Immature natural killer cell (primary cell): Measurements from ENCODE around the gene CCDC126. TPM values are rescaled to one million over a fixed set of nuclear protein-coding genes. Genes with fewer than 3 reads are reported as not detected.
"Not testable (repeated sequence)": the region's sequence is repeated elsewhere in the genome, so short reads cannot be mapped to it uniquely, and the experiment has no call there.

Source experiments
- DNase-seq, 3 donors: peaks; one replicate each; pipeline ENCODE4 v3.0.0; 2022; ENCODE audit warnings: mixed read lengths in 1 of 3
- H3K27ac Mint-ChIP-seq, 6 donors: one replicate each; pipeline ENCODE4 v1.8.0; 2020; ENCODE audit warnings: mixed read lengths in 6 of 6, mild to moderate bottlenecking in 5 of 6, inconsistent platforms in 4 of 6, moderate library complexity in 3 of 6
- H3K27me3 Mint-ChIP-seq, 3 donors: one replicate each; pipeline ENCODE4 v1.8.0; 2020 to 2021; ENCODE audit warnings: low read depth in 3 of 3, mild to moderate bottlenecking in 3 of 3, mixed read lengths in 3 of 3, moderate library complexity in 3 of 3, inconsistent platforms in 1 of 3
- H3K36me3 Mint-ChIP-seq, 3 donors: one replicate each; pipeline ENCODE4 v1.8.0; 2020; ENCODE audit warnings: mixed read lengths in 3 of 3, inconsistent platforms in 2 of 3, mild to moderate bottlenecking in 2 of 3
- H3K4me1 Mint-ChIP-seq, 2 donors: one replicate each; pipeline ENCODE4 v1.8.0; 2020; ENCODE audit warnings: inconsistent platforms in 2 of 2, mild to moderate bottlenecking in 2 of 2, mixed read lengths in 2 of 2, moderate library complexity in 1 of 2
- H3K4me3 Mint-ChIP-seq, 5 donors: one replicate each; pipeline ENCODE4 v1.8.0; 2020; ENCODE audit warnings: mild to moderate bottlenecking in 5 of 5, mixed read lengths in 5 of 5, inconsistent platforms in 3 of 5, moderate library complexity in 3 of 5
- H3K9me3 Mint-ChIP-seq, 6 donors: one replicate each; pipeline ENCODE4 v1.8.0; 2020; ENCODE audit warnings: mild to moderate bottlenecking in 6 of 6, mixed read lengths in 6 of 6, inconsistent platforms in 4 of 6, moderate library complexity in 3 of 6
- polyA plus RNA-seq, 3 donors: library from polyadenylated mRNA; unstranded; fragments of 300-500 nt; fragmentation: Illumina TruSeq; gene quantifications; one replicate each; pipeline ENCODE4 v1.2.3, GENCODE V29; 2021

CCDC126 gene, protein sequence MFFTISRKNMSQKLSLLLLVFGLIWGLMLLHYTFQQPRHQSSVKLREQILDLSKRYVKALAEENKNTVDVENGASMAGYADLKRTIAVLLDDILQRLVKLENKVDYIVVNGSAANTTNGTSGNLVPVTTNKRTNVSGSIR
- 10 to 100 TPM; 13.8 to 23.7 (median 14.9) TPM for polyA plus RNA-seq

GRCh38 chr7:23597094-23598091, at the start of gene CCDC126:
Gene CCDC126, plus strand, starts transcription at chr7:23597382. Its CDS starts 13,934 bp downstream, at chr7:23611316.
- peak within 1 kb of the TSS; percentile 12 to 92 (median 88) for H3K27ac Mint-ChIP-seq
- H3K9me3 Mint-ChIP-seq, result no peaks in the 10 kb centered on the region
- H3K27me3 Mint-ChIP-seq, result peaks cover 0 to 6% (median 2%) of the 10 kb centered on the region in 3 donors
- peaks cover 22 to 24% of the 10 kb centered on the region in 2 donors for H3K4me1 Mint-ChIP-seq
- no peaks in the 10 kb centered on the region for H3K36me3 Mint-ChIP-seq
- peak within 1 kb of the TSS; percentile 86 to 98 (median 95) for H3K4me3 Mint-ChIP-seq
- DNase-seq, result peak; percentile 78 to 79 (median 79)

DNA sequence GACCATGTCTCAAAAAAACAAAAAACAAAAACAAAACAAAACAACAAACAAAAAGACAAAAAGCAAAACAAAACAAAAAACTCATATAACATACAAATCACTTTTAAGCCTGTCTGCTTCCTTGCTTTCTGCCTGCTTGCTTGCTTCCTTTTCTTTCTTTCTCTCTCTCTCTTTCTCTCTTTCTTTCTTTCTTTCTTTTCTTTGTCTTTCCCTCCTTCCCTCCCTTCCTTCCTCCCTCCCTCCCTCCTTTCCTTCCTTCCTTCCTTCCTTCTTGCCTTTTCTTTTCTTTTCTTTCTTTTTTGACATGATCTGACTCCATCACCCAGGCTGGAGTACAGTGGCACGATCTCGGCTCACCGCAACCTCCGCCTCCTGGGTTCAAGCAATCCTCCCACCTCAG, 49.5 kb upstream of the CCDC126 start:
- H3K27me3 Mint-ChIP-seq, result peaks cover 0 to 2% (median 1%) of the 10 kb centered on the region in 3 donors
- H3K36me3 Mint-ChIP-seq, result no peaks in the 10 kb centered on the region
- H3K9me3 Mint-ChIP-seq, result no peaks in the 10 kb centered on the region
- no peak overlapping the region for H3K4me3 Mint-ChIP-seq
- DNase-seq, result no peak
- peaks cover 3 to 7% of the 10 kb centered on the region in 2 donors for H3K4me1 Mint-ChIP-seq
- no peak overlapping the region for H3K27ac Mint-ChIP-seq

- no peaks in the 10 kb centered on the region for H3K9me3 Mint-ChIP-seq
- peaks cover 5 to 7% (median 7%) of the 10 kb centered on the region in 3 donors for H3K27me3 Mint-ChIP-seq
- no peak overlapping the region for H3K27ac Mint-ChIP-seq
- H3K4me3 Mint-ChIP-seq, result no peak overlapping the region
- H3K4me1 Mint-ChIP-seq, result no peaks in the 10 kb centered on the region
- H3K36me3 Mint-ChIP-seq, result no peaks in the 10 kb centered on the region
- no peak for DNase-seq
These were observed 38.9 kb upstream of the CCDC126 start for GRCh38 chr7:23558303-23558702.

DNA sequence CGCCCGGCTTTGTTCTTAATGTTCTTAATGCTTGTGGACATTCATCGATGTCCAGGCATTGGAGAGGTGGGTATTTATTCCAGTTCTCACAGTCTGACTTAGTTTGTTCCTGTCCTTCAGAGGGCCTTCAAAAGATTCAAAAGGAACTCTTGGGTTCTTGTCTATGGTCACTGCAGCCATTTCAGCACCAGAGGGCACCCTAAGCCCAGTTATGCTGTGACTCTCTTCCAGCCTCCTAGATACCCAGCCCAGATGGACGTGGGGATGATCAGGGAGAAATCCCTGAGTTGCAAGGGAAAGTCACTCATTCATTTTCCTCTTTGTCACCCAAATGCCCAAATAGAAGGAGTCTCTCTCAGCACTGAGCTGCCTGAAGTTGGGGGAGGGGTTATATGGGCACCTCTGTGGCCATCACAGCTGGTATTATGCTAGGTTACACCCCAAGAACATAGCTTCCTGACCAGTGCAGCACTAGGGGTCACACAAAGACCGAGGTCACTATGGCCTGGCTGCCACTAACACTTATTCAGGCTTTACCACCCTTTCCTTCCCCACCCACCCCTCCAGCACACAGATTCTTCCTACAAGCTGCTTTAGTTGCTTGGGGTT, 26.5 kb upstream of the CCDC126 start:
- Mint-ChIP-seq H3K27ac (no peak overlapping the region), H3K9me3 (no peaks in the 10 kb centered on the region), H3K4me3 (peak overlapping the region in 2 of 5 donors; percentile 34 to 59), H3K4me1 (peaks cover 0 to 2% of the 10 kb centered on the region in 2 donors), H3K27me3 (peaks cover 0 to 6% (median 4%) of the 10 kb centered on the region in 3 donors), H3K36me3 (no peaks in the 10 kb centered on the region)
- DNase-seq, result peak; percentile 38 to 65 (median 45)

GRCh38 chr7:23581975-23582374, 15.2 kb upstream of the CCDC126 start:
- not testable (repeated sequence) for DNase-seq, H3K36me3 Mint-ChIP-seq, H3K9me3 Mint-ChIP-seq, H3K4me1 Mint-ChIP-seq, H3K27me3 Mint-ChIP-seq, H3K4me3 Mint-ChIP-seq, H3K27ac Mint-ChIP-seq

- H3K9me3 Mint-ChIP-seq, H3K4me1 Mint-ChIP-seq, H3K27me3 Mint-ChIP-seq, H3K4me3 Mint-ChIP-seq, H3K27ac Mint-ChIP-seq, H3K36me3 Mint-ChIP-seq, DNase-seq: not testable (repeated sequence)
These were observed 11.9 kb upstream of the CCDC126 start for GRCh38 chr7:23585304-23585703.

DNA sequence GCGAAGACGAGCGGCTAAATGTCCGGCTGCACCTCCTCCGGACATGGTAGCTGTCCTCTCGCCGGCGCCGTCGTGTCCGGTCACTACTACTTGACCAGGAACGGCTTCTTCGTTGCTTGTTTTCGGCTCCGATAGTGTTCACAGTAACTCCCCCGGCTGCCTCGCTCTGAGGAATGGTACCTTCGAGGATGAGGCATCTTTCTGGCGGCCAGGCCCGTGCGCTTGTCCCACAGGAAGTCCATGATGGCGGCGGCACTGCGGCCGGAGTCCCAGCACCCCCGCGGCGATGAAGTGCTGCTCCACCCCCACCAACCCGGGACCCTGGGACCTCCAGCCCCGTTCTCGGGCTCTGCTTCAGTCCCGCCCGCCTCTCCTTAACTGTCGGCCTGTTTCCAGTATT, 11.0 kb upstream of the CCDC126 start:
- H3K4me3 Mint-ChIP-seq, result no peak overlapping the region

DNA sequence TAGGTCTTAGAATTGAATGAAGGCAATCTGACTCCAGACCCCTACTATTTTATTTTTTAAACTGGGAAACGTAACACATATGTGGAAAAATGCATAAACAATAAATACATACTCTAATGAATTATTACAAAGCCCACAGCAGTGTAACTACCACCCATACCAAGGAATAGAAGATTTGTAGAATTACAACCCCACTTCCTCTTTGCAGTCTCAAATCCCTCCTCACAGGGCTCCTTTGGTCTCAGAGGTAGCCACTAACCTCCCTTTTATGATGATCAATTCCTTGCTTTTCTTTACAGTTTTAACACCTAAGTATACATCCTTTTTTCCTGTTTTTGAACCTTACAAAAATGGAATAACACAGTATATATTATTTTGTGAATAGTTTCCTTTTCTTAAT, 6.7 kb upstream of the CCDC126 start:
- no peaks in the 10 kb centered on the region for H3K4me1 Mint-ChIP-seq
- H3K27me3 Mint-ChIP-seq, result peaks cover 0 to 9% (median 0%) of the 10 kb centered on the region in 3 donors
- no peak overlapping the region for H3K27ac Mint-ChIP-seq
- H3K36me3 Mint-ChIP-seq, result no peaks in the 10 kb centered on the region
- no peak overlapping the region for H3K4me3 Mint-ChIP-seq
- no peak for DNase-seq
- H3K9me3 Mint-ChIP-seq, result no peaks in the 10 kb centered on the region

More for the DNA sequence above, 11.0 kb upstream of the CCDC126 start:
- no peak overlapping the region for H3K27ac Mint-ChIP-seq
- peaks cover 0 to 2% (median 0%) of the 10 kb centered on the region in 6 donors for H3K9me3 Mint-ChIP-seq
- peaks cover 0 to 7% (median 0%) of the 10 kb centered on the region in 3 donors for H3K27me3 Mint-ChIP-seq
- DNase-seq, result no peak
- H3K36me3 Mint-ChIP-seq, result no peaks in the 10 kb centered on the region
- H3K4me1 Mint-ChIP-seq, result no peaks in the 10 kb centered on the region

DNA sequence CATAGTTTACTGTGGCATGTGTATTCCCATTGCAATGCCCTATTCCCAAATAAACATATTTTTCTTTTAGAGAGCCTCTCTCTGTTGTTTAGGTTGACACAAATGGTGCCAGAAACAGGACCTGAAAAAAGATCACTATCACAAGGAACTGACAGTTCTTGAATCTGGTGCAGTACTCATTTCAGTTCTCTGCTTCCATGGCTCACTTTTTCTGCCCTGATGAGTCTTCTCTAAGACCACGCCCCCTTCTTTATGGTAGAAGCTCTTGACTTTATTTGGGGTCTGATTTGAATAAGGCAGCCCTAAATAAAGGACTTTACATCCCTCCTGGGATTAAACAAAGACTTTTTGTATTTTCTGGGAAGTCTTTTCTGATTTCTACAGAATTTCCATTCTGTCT, 3.5 kb upstream of the CCDC126 start:
- Mint-ChIP-seq H3K27me3 (peaks cover 0 to 9% (median 2%) of the 10 kb centered on the region in 3 donors), H3K9me3 (no peaks in the 10 kb centered on the region), H3K36me3 (no peaks in the 10 kb centered on the region), H3K4me1 (peaks cover 12 to 15% of the 10 kb centered on the region in 2 donors), H3K27ac (no peak overlapping the region), H3K4me3 (no peak overlapping the region)
- no peak for DNase-seq

GRCh38 chr7:23594879-23595604, 2.1 kb upstream of the CCDC126 start:
- DNase-seq, result no peak
- Mint-ChIP-seq H3K4me3 (peak overlapping the region in 2 of 5 donors; percentile 7 to 23), H3K4me1 (peaks cover 18 to 21% of the 10 kb centered on the region in 2 donors), H3K27me3 (peaks cover 0 to 6% (median 2%) of the 10 kb centered on the region in 3 donors), H3K36me3 (no peaks in the 10 kb centered on the region), H3K27ac (peak overlapping the region in 1 of 6 donors; percentile 23), H3K9me3 (no peaks in the 10 kb centered on the region)

DNA sequence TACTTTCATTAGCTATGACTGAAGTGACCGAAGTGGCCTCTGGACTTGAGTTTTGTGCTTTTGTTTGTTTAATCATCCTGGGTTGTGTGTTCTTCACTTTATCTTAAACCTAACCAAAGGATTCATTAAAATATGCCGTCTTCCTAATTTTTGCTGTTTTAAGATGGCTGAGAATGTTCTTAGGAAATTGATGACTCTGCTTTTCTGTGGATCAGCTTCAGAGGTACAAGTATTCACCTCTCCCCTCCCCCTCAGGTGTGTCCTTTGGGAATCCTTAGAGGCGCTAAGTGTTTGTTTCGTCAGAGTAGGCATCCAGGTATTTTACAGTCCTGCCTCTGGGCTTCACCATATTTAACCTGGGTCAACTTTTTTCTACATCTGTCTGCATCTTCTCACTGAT, 1.1 kb downstream of the CCDC126 start:
- DNase-seq, result no peak
- Mint-ChIP-seq H3K9me3 (no peaks in the 10 kb centered on the region), H3K4me1 (peaks cover 22 to 33% of the 10 kb centered on the region in 2 donors), H3K27me3 (peaks cover 0 to 6% (median 2%) of the 10 kb centered on the region in 3 donors), H3K27ac (peak overlapping the region in 5 of 6 donors; percentile 68 to 92 (median 89)), H3K4me3 (peak overlapping the region; percentile 86 to 98 (median 95)), H3K36me3 (no peaks in the 10 kb centered on the region)

DNA sequence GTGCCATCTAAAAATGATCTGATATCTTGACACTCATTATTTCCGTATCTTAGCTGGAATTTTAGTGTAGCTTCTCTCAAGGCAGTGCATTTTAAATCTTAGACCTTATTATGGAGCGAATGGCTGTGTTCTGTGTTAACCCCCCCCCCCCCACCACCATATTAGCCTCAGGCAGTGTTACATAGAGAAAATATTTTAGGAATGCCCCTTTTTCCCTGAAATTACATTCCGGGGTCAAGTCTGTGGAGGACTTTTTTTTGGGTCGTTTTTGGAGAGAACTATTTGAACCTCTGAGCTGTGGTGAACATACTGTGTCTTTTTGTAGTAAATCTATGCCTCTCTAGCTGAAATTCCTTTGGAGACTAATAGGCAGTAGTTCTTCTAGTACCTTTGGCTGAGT, 3.1 kb downstream of the CCDC126 start:
- DNase-seq, result no peak
- H3K36me3 Mint-ChIP-seq, result peaks cover 0 to 4% (median 0%) of the 10 kb centered on the region in 3 donors
- H3K4me1 Mint-ChIP-seq, result peaks cover 22 to 33% of the 10 kb centered on the region in 2 donors
- no peak overlapping the region for H3K27ac Mint-ChIP-seq
- peaks cover 0 to 5% (median 2%) of the 10 kb centered on the region in 3 donors for H3K27me3 Mint-ChIP-seq
- peak overlapping the region in 2 of 5 donors; percentile 7 to 34 for H3K4me3 Mint-ChIP-seq
- no peaks in the 10 kb centered on the region for H3K9me3 Mint-ChIP-seq

DNA sequence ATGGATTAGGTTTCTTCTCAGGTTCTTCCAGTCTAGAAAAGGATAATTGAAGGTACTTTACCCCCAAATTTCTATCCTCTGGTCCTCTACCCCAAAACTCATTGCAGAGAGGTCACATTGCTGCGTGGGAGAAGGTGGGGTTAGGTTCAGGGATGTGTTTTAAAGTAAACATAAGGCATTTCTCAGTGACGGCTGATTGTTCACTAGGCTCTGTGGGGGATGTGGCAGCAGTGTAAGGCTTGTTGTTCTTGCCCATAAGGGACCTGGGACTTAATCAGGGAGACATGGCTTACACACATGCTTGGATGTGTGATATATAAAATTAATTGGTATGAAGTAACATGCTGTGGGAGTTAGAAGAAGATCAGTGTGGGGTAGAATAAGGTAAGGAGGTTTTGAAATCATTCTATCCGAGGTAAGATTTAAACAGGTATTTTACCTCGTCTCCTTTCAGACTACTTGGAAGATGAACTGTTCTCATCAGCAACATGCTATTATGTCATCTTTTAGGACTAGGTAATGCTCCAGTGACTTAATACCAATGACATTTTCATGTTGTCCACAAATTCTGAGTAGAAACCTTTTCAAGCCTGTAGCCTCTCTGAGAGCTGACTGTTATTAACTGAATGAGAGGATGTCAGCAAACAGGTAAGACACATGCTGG, 6.6 kb downstream of the CCDC126 start:
- DNase-seq, result no peak
- peaks cover 11 to 18% of the 10 kb centered on the region in 2 donors for H3K4me1 Mint-ChIP-seq
- no peaks in the 10 kb centered on the region for H3K9me3 Mint-ChIP-seq
- no peak overlapping the region for H3K4me3 Mint-ChIP-seq
- peaks cover 0 to 14% (median 4%) of the 10 kb centered on the region in 3 donors for H3K36me3 Mint-ChIP-seq
- no peaks in the 10 kb centered on the region for H3K27me3 Mint-ChIP-seq
- H3K27ac Mint-ChIP-seq, result no peak overlapping the region
